Spleen (tissue), 11 donors: Measurements from ENCODE around the gene RNLS. TPM values are rescaled to one million over a fixed set of nuclear protein-coding genes. Genes with fewer than 3 reads are reported as not detected.

ENCODE experiments used
- DNase-seq: peaks from one replicate; pipeline ENCODE4 v3.0.0-alpha.2; 2020
- H3K27ac ChIP-seq, 8 donors: fragments of 200-600 bp; sonication (generic) in 7 of 8; 1 replicate in 4 of 8; 2 replicates in 4 of 8; pipeline versions ENCODE4 v1.5.0 to v1.8.0; 2016 to 2021; ENCODE audit warnings: inconsistent platforms in 4 of 8, mild to moderate bottlenecking in 4 of 8, moderate library complexity in 1 of 8
- H3K27me3 ChIP-seq, 7 donors: fragments of 200-600 bp; sonication (generic) in 6 of 7; replicated peaks in 1 of 7; 1 replicate in 4 of 7; 2 replicates in 3 of 7; pipeline versions ENCODE4 v1.5.0 to v1.8.0; 2016 to 2021; ENCODE audit warnings: inconsistent platforms in 3 of 7, mild to moderate bottlenecking in 1 of 7
- H3K36me3 ChIP-seq, 6 donors: fragments of 200-600 bp; sonication (generic) in 5 of 6; 1 replicate in 4 of 6; 2 replicates in 2 of 6; pipeline versions ENCODE4 v1.5.0 to v1.8.0; 2016 to 2021; ENCODE audit warnings: inconsistent platforms in 2 of 6
- H3K4me1 ChIP-seq, 6 donors: fragments of 200-600 bp; sonication (generic) in 5 of 6; 1 replicate in 3 of 6; 2 replicates in 3 of 6; pipeline versions ENCODE4 v1.5.0 to v1.8.0; 2016 to 2021; ENCODE audit warnings: inconsistent platforms in 3 of 6
- H3K4me3 ChIP-seq, 8 donors: fragments of 200-600 bp; sonication (generic) in 7 of 8; 1 replicate in 4 of 8; 2 replicates in 4 of 8; pipeline versions ENCODE4 v1.5.0 to v1.8.0; 2016 to 2021; ENCODE audit warnings: inconsistent platforms in 4 of 8, mild to moderate bottlenecking in 4 of 8, moderate library complexity in 2 of 8
- H3K9me3 ChIP-seq, 8 donors: fragments of 200-600 bp; sonication (generic) in 7 of 8; 1 replicate in 4 of 8; 2 replicates in 4 of 8; pipeline versions ENCODE4 v1.5.0 to v1.8.0; 2016 to 2021; ENCODE audit warnings: inconsistent platforms in 4 of 8
- CTCF ChIP-seq, 11 experiments: fragments of 200-600 bp in 7 of 11; fragments of 450-650 bp in 4 of 11; sonication (generic) in 4 of 11; IDR thresholded peaks in 8 of 11; conservative IDR thresholded peaks in 3 of 11; 1 replicate in 7 of 11; 2 replicates in 4 of 11; pipeline versions ENCODE4 v1.4.0 to v1.8.0; 2016 to 2021; ENCODE audit warnings: antibody characterized with exemption in 11 of 11, inconsistent platforms in 4 of 11, mild to moderate bottlenecking in 1 of 11
- POLR2A ChIP-seq, 3 donors: fragments of 450-650 bp; IDR thresholded peaks; one replicate each; pipeline ENCODE4 v1.5.1; 2017; ENCODE audit warnings: antibody characterized with exemption in 3 of 3, mild to moderate bottlenecking in 1 of 3
- POLR2AphosphoS5 ChIP-seq, 3 donors: sonication (generic); formaldehyde crosslinking; IDR thresholded peaks; one replicate each; pipeline ENCODE4 v1.5.1; 2017; ENCODE audit warnings: antibody characterized with exemption in 3 of 3
- WGBS, 5 donors: extraction: QIAGEN DNeasy Blood & Tissue Kit in 3 of 5; methylation state at CpG; one replicate each; pipeline versions ENCODE4 v1.1.5 to v1.1.7; 2013 to 2018; 5-methylcytosine and 5-hydroxymethylcytosine counted together
- intact Hi-C: fragments of 100-400 bp; cut with DNase I; formaldehyde crosslinking; loops from one replicate; pipeline ENCODE4 v1.15.0; 2023; ENCODE audit warnings: low total_unique reads
- polyA plus RNA-seq, 3 donors: library from polyadenylated mRNA; stranded (reverse); fragments of 200-250 nt; gene quantifications; one replicate each; pipeline ENCODE4 v1.2.1, GENCODE V29; 2013
- total RNA-seq, 7 donors: library from RNA; depleted of rRNA in 3 of 7; stranded (reverse); fragments of >200 nt in 3 of 7; fragmentation: NEBNext Ultra II Directional in 4 of 7; extraction: Animal tissue kit (Norgen Biotek cat#: 25700) in 4 of 7; gene quantifications; one replicate each; pipeline versions ENCODE4 v1.1.0 to v1.2.1, GENCODE V29; 2016 to 2021
- donor health status: healthy with polysubstance abuse.
- donor health status: DM: no; HTN: no; CAD: no; lungs with moderate emphysema.
- donor health status: DM: no; HTN: no; CAD: no.
- donor health status: Bipolar disorder and iron deficiency.
- donor health status: healthy.
- donor health status: DM: no; HTN: no; CAD: no.
- donor health status: DM: yes; HTN: yes; CAD: no.

RNLS gene
- total and polyA plus RNA-seq, 10 donors: 4.5 to 28.8 (median 8.5) TPM

GRCh38 chr10:88333248-88333630 lies 249.9 kb downstream of the RNLS start:
- H3K27ac ChIP-seq: peak overlapping the region in 3 of 8 donors; percentile 47 to 58 (median 51)
- H3K9me3 ChIP-seq: no peaks in the 10 kb centered on the region
- H3K4me1 ChIP-seq: peaks cover 0 to 49% (median 22%) of the 10 kb centered on the region in 6 donors
- intact Hi-C loops: no loop called here
- 30 to 65% (median 48%) methylated on average over 3 of the region's 3 CpGs for WGBS, 5 donors
- DNase-seq: no peak
- TF ChIP-seq POLR2AphosphoS5 (IDR thresholded peaks at IDR 0.05) (no peak), CTCF (IDR thresholded peaks at IDR 0.05 in 8 of 11, conservative IDR thresholded peaks at IDR 0.05 in 3 of 11) (no peak), POLR2A (IDR thresholded peaks at IDR 0.05) (no peak)
- no peaks in the 10 kb centered on the region for H3K27me3 ChIP-seq
- no peaks in the 10 kb centered on the region for H3K36me3 ChIP-seq
- H3K4me3 ChIP-seq: no peak overlapping the region

GRCh38 chr10:88332503-88333247 lies 250.4 kb downstream of the RNLS start:
- no peak for TF ChIP-seq CTCF (IDR thresholded peaks at IDR 0.05 in 8 of 11, conservative IDR thresholded peaks at IDR 0.05 in 3 of 11)
- no peak for TF ChIP-seq POLR2A (IDR thresholded peaks at IDR 0.05)
- H3K9me3 ChIP-seq: no peaks in the 10 kb centered on the region
- WGBS, 5 donors: 52 to 68% (median 64%) methylated on average over 3 of the region's 3 CpGs
- intact Hi-C loops: no loop called here
- no peak for DNase-seq
- no peaks in the 10 kb centered on the region for H3K27me3 ChIP-seq
- no peak overlapping the region for H3K4me3 ChIP-seq
- H3K27ac ChIP-seq: peak overlapping the region in 7 of 8 donors; percentile 39 to 66 (median 47)
- H3K4me1 ChIP-seq: peaks cover 0 to 49% (median 22%) of the 10 kb centered on the region in 6 donors
- H3K36me3 ChIP-seq: no peaks in the 10 kb centered on the region

- no peaks in the 10 kb centered on the region for H3K27me3 ChIP-seq
- peaks cover 0 to 42% (median 22%) of the 10 kb centered on the region in 6 donors for H3K4me1 ChIP-seq
- H3K27ac ChIP-seq: no peak overlapping the region
- intact Hi-C loops: no loop called here
- H3K9me3 ChIP-seq: no peaks in the 10 kb centered on the region
- DNase-seq: no peak
- H3K4me3 ChIP-seq: no peak overlapping the region
- 26 to 37% (median 30%) methylated on average over 1 of the region's 1 CpG for WGBS, 5 donors
- H3K36me3 ChIP-seq: no peaks in the 10 kb centered on the region
- TF ChIP-seq POLR2AphosphoS5 (IDR thresholded peaks at IDR 0.05) (no peak), CTCF (IDR thresholded peaks at IDR 0.05 in 8 of 11, conservative IDR thresholded peaks at IDR 0.05 in 3 of 11) (no peak), POLR2A (IDR thresholded peaks at IDR 0.05) (no peak)
Measured at GRCh38 chr10:88330174-88330573, 252.9 kb downstream of the RNLS start.

- no peaks in the 10 kb centered on the region for H3K36me3 ChIP-seq
- WGBS, 5 donors: 71 to 84% (median 79%) methylated on average over 3 of the region's 3 CpGs
- TF ChIP-seq POLR2A (IDR thresholded peaks at IDR 0.05): no peak
- no peak for DNase-seq
- peaks cover 5 to 58% (median 53%) of the 10 kb centered on the region in 8 donors for H3K9me3 ChIP-seq
- peak overlapping the region in 6 of 8 donors; percentile 6 to 54 (median 49) for H3K27ac ChIP-seq
- H3K4me1 ChIP-seq: no peaks in the 10 kb centered on the region
- H3K4me3 ChIP-seq: no peak overlapping the region
- intact Hi-C loops: no loop called here
- H3K27me3 ChIP-seq: no peaks in the 10 kb centered on the region
Measured at GRCh38 chr10:88322324-88323063, 260.6 kb downstream of the RNLS start.
